Sciatic nerve (tissue), 2 donors: ENCODE data around the gene CYP1B1. TPM values are rescaled to one million over a fixed set of nuclear protein-coding genes. Genes with fewer than 3 reads are reported as not detected.
"Not testable (repeated sequence)": the region's sequence is repeated elsewhere in the genome, so short reads cannot be mapped to it uniquely, and the experiment has no call there.

ENCODE experiments used
- ATAC-seq: fragments of 200-7000 bp; cut with Tn5 transposase; one replicate; pipeline ENCODE4 v1.9.1; 2020; ENCODE audit warnings: mild to moderate bottlenecking, moderate library complexity
- DNase-seq: peaks from one replicate; pipeline ENCODE4 v3.0.0-alpha.2; 2020; ENCODE audit warnings: low spot score
- intact Hi-C: fragments of 100-400 bp; cut with DNase I; formaldehyde crosslinking; loops from one replicate; pipeline ENCODE4 v1.14.2; 2022
- total RNA-seq: library from RNA; stranded (reverse); fragmentation: NEBNext Ultra II Directional; extraction: Animal tissue kit (Norgen Biotek cat#: 25700); gene quantifications from one replicate; pipeline ENCODE4 v1.2.1, GENCODE V29; 2021
- donor health status: DM: no; HTN: no; CAD: no.
- donor health status: DM: no; HTN: no; CAD: no.

CYP1B1 gene
- total RNA-seq, result 237 TPM

DNA sequence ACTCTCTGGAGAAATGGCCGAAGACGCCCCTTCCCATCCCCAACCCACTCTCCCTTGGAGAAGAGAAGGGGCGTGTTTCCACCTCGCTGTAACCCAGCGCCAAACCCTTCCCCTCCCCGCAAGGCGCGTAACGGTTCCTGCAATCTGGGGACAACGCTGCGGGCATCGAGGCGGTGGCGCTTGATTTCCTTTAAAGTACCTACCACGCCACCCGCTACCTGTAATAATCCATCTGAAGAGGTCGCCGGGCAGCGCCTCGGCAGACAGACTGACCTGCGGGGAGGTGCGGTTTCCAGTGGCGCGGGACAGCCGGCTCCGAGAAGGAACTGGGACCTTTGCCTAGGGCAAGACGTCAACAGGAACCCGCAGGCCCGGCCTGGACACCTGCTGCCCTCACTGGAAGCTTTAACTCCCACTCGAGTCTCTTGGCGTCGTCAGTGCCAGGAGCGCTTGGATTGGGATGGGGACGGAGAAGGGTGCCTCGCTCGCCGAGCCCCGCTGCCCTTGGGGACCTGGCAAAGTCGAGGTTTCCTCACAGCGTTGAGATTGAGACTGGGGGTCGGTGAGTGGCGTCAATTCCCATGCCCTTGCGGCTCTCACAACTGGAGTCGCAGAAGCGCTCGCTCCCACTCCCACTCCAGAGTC lies at the start of gene CYP1B1:
Gene CYP1B1, minus strand, starts transcription at position 645 of the 645 bp plus-strand sequence. CDS start 763 bp downstream, outside the sequence.
- ATAC-seq (peak; percentile 29), DNase-seq (no peak)
- intact Hi-C loops, result no loop called here

DNA sequence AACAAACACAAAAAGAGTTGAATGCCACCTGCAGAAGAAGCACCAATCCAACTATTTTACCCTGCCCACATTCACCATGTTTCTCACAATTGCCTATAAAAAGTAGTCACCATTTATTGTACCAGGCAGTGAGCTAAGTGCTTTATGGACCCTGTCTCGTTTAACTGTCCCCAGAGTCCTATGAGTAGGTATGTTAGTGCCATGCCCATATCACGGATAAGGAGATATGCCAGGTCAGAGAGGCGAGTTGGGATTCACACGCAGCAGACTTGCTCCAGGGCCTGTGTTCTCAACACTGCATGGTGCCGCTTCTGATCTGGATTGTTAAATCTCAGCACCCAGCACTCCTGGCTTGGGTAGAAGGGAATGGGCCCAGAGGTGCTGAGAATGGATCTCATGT lies 49.1 kb upstream of the CYP1B1 start:
- no peak for ATAC-seq
- DNase-seq, result no peak
- intact Hi-C loops, result no loop called here

DNA sequence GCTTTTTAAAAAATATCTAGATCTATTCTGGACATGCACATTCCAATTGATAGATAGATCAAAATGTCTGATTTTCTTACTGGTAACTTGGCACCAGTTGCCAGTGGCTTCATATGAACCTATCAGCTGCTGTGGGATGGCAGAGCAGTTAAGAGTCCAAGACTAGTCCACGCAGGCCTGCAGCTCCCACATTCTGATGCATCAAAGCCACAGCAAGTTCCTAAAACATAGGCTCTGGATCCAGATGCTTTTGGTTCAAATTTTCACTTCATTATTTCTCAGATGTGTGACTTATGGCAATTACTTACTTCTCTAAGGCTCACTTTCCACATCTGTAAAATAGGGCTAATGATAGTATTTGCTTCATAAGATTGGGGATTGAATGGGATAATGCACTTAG lies 48.0 kb upstream of the CYP1B1 start:
- ATAC-seq, result no peak
- no peak for DNase-seq
- intact Hi-C loops, result no loop called here

DNA sequence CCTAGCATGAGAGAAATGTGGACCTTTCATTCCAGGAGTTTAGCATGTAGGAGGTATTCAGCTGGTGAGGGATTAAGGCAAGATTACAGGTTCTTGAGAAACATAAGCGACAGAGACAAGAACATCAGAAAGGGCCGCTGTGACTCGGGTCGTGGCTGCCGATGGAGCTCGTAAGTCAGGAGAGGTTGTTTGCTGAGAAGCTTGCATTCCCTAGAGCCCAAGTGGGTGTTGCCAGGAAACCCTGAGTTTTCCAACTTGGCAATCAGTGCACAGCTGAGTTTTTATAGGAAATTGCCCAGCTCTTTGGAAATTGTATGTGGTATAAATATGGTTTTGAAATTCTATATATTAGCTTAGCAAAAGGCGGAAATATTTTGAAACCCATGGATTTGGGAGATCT lies 46.4 kb upstream of the CYP1B1 start:
- intact Hi-C loops, result no loop called here

DNA sequence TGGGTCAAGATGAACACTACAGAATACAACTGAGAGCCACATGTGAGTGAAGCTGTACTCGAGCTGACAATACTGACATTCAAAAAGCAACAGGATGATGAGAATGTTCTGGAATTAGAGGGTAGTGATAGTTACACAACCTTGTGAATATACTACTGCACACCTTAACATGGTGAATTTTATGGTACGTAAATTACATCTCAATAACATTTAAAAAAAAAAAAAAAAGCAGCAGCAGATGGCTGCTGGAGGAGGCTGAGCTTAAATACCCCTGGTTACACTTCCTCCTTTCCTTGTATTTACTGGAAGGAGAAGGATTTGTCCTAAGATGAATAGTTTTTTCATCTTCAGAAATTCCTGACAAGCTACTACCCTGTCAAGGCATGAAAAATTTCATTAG lies 45.5 kb upstream of the CYP1B1 start:
- intact Hi-C loops, result no loop called here
- DNase-seq, result no peak
- no peak for ATAC-seq

More for the DNA sequence above, 46.4 kb upstream of the CYP1B1 start:
- peak; percentile 65 for ATAC-seq
- DNase-seq, result no peak

DNA sequence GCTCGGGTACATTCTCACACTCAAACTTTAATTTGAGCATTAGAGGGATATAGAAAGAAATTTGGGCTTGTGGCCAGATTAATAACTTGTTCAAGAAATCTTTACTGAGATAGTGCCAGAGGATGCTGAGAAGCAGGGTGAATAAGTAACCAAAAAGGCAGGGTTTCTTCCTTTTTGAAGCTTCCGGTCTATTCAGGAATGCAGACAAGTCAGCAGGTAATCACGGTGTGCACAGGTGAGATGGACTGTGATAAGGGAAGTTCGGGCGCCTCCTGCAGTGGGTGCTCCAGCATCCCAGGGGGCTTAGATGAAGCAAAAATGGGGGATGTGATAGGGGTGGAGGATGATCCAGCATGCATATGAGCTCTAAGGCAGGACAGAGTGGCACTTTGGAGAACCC lies 44.9 kb upstream of the CYP1B1 start:
- no peak for DNase-seq

DNA sequence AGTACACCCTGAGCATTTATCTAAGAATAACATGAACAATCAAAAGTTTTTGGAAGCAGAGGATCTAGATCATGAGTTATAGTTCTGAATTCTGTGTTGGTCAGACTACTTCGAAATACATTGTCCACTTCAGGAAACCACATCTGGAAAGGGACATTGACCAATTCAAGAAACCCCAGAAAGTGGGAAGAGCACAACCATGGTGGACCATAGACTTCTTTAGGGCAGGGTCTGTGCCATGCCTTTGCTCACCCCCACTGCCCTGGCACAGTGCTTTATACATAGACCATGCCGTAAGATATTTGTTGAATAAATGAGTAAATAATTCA lies 44.3 kb upstream of the CYP1B1 start:
- intact Hi-C loops, result no loop called here
- ATAC-seq, result no peak
- no peak for DNase-seq

More for the DNA sequence above, 44.9 kb upstream of the CYP1B1 start:
- no peak for ATAC-seq
- intact Hi-C loops, result no loop called here

DNA sequence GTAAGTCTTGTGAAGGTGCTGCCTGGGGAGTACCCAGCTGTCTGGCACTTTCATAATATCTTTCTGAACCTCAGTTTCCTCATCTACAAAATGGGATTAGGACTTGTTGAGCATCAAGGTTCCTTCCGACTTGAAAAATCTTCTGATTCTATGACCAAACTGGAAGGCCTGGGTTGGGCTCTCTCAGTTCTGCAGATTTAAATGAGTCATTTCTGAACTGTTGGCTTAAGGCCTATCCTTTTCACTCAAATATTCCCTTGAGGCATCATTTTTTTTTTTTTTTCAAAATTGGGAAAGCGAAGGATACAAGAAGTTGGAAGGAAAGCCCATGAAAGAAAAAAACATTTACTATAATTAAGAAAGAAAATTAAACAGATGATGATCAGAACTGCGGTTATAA lies 40.8 kb upstream of the CYP1B1 start:
- intact Hi-C loops, result no loop called here
- peak; percentile 65 for ATAC-seq
- DNase-seq, result no peak

DNA sequence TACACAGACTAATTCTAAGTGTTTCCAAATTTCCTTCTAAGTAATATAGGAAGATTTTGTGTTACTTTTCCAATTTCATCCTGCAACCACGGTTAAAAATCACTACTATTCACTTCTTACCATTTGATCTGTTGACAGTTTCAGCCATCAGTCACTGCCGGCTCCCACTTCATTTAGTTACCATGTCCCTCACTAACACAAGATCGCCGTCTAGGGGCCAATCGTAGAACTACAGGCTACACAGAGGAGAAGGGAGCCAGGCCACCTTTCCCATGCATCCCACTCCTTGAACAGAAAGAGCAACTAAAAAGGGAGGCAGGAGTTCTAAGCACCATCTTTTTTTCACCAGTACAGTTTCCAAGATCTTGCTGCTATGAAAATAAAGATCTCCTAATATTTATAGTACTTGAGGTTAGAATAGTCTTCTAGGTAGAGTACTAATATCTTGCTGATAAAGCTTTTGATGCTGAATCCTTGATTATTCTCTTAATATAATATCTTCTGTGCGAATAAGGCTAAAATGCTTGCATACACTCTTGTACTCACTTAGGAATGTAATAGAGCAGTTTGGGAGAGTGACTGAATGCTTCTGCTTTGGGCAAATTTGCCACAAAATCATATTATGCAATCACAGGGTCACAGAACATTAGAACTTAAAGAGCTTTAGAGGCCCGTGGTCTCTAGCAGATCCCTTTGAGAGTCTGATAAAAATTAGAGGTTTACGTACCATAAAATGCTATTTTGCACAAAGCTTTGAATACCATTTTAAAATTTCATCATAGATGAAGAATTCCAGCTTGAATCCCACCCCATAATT lies 39.5 kb upstream of the CYP1B1 start:
- intact Hi-C loops, result no loop called here

DNA sequence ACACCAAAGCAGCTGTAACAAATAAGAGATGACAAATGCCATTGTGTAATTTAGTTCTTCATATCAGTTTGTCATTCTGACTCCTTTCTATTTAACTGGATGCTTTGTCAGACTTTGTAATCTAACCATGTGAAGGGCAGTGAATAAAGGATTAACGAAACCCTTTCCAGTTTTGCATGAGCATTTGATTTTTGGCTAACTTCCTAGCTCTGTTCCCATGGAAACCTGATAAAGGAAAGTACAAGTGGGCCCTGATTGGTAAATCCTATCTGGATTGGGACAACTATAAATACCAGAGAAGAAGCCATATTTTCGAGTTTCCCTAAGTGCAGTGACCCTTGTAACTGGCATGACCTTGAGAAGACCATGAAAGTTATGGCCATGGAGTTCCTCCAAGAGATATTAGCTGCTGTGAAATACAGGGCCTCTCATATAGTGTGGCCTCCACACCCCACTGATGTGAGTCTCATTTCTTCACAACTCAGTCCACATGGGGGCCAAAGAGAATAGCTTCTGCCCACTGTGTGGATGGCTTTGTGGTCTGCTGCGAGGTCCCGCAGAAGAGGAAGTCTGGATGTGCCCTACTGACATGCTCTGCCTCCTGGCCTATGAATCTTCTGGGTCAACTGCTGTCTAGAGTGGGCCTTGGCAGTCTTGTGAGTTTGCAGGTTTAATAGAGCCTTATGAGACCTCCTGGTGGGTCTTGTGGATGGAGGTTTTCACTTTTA lies 38.2 kb upstream of the CYP1B1 start:
- DNase-seq (no peak), ATAC-seq (no peak)
- intact Hi-C loops, result no loop called here

More for the DNA sequence above, 39.5 kb upstream of the CYP1B1 start:
- DNase-seq, result peak; percentile 93
- ATAC-seq, result peak; percentile 67

DNA sequence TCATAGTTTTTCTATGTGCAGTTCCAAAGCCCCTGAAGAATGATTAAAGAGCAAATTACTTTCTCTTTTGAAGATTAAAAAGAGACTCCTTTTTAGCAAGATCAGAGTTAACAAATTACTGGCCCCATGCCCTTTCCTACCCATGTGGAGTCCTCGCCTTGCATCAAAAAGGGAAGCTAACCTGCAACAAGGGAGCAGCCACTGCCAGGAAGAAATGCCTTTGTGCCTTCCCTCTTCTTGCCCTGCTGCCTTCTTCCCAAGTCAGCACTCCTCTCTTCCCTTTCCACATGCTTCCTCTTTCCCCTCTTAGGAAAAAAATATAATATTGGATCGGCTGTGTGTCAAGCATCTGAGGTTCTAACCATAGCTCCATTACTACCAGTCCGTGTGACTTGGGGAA lies 37.1 kb upstream of the CYP1B1 start:
- ATAC-seq (no peak), DNase-seq (no peak)
- intact Hi-C loops, result no loop called here

DNA sequence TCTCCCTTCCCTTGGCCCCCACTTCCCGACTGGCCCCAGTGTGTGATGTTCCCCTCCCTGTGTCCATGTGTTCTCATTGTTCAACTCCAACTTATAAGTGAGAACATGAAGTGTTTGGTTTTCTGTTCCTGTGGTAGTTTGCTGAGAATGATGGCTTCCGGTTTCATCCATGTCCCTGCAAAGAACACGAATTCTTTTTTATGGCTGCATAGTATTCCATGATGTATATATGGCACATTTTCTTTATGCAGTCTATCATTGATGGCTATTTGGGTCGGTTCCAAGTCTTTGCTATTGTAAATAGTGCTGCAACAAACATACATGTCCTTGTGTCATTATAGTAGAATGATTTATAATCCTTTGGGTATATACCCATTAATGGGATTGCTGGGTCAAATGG lies 35.4 kb upstream of the CYP1B1 start:
- ATAC-seq, DNase-seq, intact Hi-C loops: not testable (repeated sequence)

DNA sequence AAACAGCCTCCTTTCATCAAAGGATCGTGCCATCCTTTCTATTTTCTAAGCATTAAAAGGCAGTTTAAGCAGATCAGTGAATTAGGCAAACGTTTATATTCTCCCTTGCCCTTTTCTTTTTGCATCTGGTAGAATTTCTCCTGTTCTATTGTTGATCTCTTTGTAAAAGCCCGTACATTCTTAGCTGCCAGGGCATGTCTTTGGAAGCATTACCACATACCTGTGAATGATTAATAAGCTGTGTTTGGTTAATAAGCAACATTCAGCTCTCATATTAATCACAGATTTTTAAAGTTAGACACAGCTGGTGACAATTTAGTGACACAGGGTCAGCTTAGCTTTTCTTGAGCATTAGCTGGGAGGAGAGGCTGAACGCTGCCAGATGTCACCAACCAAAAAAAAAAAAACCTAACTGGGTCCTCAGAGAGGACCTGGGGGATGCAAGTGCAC lies 33.8 kb upstream of the CYP1B1 start:
- intact Hi-C loops, result no loop called here
- ATAC-seq, result no peak
- no peak for DNase-seq

DNA sequence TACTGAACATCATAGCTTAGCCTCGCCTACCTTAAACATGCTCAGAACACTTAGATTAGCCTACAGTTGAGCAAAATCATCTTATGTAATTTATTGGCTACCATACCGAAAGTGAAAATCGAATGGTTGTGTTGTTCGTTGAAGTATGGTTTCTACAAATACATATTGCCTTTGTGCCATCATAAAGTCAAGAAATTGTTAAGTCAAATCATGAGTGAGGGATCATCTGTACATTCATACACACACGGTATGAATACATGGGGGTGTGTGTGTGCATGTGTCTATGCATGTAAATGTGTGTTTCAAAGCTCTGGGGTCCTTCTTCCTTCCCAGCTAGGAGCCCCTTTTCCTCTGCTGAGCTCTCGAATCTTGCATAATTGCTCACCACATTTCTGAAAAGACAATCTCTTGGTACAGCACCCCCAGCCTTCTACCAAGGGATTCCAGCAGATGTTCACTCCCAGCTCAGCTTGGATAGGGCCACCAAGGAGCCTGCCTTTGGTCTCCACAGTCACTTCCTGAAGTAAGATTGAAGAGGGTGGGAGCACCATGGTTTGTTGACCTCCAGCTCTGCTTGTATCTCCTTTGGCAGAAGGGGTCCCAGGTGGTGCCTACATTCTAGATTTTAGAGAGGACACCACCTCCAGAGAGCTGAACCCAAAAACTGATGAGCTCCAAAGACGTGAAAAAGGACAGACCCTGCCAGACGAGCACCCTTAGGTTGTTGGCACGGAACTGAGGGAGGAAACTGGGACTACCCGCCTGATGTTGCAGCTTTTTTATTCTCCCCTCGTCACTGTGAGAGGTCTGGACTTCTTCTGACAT lies 33.2 kb upstream of the CYP1B1 start:
- ATAC-seq (no peak), DNase-seq (no peak)
- intact Hi-C loops, result no loop called here

DNA sequence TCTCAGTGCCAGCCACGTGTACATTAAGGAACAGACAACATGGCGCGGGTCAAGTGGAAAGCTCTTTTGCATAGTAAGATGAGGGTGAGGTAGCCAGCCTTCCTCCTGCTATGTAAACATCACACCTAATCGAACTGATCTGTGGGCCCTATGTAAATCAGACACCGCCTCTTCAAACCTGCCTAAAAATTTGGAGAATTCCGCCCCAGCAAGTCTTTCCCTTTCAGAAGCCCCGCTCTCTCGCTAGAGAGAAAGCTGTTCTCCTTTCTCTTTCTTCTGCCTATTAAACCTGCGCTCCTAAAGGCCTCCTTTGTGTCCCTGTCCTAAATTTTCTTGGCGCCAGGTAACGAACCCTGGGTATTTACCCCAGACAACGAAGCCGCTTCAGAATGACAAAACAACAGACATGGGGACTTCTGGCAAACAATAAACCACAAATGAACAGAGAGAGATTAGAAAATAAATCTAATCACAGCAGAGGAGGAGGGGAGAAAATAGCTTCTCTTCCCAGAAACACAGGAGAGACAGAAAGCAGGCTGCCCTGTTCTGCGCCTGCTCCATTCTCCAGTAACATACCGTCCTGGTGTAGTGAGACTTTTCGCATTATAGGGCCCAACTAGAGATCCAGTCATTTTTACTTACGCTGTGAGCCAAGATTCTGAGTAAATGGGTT lies 31.9 kb upstream of the CYP1B1 start:
- ATAC-seq, result no peak
- intact Hi-C loops, result no loop called here

DNA sequence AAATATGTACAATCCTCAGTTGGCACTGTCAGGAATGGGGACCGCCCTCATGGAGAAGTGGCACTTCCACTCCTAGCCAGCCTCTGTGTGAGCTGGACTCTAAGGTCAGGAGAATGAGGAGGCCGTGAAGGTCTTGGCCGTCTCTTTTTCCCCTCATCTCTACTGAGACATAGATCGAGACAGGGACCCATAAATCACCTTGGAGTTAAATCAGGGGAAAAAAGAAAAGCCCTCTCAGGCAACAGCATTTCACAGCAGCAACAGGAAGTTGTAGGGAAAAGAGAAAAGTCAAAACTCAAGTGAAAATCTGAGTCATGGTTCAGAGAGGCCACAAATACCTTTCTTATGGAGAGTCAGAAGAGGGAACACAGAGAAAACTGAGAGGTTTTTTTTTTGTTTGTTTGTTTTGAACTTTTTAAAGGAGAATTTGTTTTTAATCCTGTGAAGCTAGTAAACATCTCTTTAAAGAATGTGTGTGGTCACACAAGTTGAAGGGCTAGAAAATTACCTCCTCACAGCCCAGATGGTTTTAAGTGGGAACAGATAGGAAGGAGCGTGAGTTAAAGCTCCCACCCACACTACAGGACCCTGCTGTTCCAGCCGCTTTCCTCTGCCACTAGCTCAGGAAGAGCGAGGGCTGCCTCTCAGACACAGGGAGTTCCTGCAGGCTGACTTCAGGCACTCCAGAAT lies 30.6 kb upstream of the CYP1B1 start:
- DNase-seq (no peak), ATAC-seq (peak; percentile 73)
- intact Hi-C loops, result no loop called here

More for the DNA sequence above, 31.9 kb upstream of the CYP1B1 start:
- no peak for DNase-seq

DNA sequence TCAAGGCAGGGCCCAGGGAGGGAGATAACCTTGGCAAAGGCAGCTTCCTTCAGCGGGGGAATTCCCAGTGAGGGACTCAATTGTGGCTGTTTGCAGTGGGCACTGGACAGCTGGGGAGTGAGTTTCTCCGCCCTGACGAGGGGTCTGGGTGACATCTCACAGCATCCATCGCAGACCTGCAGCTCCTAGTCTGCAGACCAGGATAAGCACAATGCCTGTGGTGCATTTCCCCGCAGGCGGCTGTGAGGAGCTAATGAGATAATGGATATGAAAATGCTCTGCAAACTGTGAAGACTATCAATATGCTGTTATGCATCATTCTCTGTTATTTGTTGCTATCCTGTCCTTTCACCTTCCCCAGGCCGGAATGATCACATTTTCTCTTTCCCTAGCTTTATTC lies 30.0 kb upstream of the CYP1B1 start:
- ATAC-seq (peak; percentile 27), DNase-seq (no peak)
- intact Hi-C loops, result no loop called here

DNA sequence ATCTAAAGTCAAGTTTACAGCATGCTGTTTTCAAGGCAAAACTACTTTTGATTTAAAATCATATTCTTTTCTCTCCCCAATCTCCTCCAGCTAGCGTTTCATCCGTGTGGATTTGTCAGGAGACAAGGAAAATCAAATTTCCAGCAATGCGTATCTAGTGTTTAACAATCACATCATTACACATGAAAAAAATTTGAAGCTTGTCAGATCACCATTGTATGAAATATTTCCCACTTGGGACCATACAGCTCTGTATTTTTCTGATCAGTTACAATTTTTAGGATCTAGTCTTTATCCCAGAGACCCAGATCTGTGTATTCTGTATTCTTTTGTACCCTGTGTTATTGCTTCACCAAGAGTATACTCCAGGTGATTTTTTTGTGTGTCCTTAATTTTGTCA lies 28.6 kb upstream of the CYP1B1 start:
- intact Hi-C loops, result no loop called here
- ATAC-seq (no peak), DNase-seq (no peak)
